GM13977 (cell line): ENCODE data around the gene TDP1.
A peak's percentile ranks its signal among the peaks of the same experiment; 100 is the strongest.

Experiments used
- DNase-seq: peaks from one replicate; pipeline ENCODE4 v3.0.0; 2012; ENCODE audit warnings: low spot score
- in situ Hi-C: fragments of 300-500 bp; cut with MboI; formaldehyde crosslinking; loops from one replicate; pipeline ENCODE4 v1.12.0; 2022; ENCODE audit warnings: low sequenced_read_pairs, low pct_unique_long_range_greater_than_20kb, mixed read lengths, inconsistent platforms; ENCODE audit not compliant: unreplicated experiment
- TF ChIP-seq, protein P1 (sequence below): IDR thresholded peaks from 2 replicates; pipeline ENCODE4 v1.5.1; 2012; ENCODE audit warnings: mild to moderate bottlenecking, control low read depth; ENCODE audit not compliant: insufficient read depth; ENCODE audit errors: extremely low read depth, missing control alignments

Gene TDP1

DNA sequence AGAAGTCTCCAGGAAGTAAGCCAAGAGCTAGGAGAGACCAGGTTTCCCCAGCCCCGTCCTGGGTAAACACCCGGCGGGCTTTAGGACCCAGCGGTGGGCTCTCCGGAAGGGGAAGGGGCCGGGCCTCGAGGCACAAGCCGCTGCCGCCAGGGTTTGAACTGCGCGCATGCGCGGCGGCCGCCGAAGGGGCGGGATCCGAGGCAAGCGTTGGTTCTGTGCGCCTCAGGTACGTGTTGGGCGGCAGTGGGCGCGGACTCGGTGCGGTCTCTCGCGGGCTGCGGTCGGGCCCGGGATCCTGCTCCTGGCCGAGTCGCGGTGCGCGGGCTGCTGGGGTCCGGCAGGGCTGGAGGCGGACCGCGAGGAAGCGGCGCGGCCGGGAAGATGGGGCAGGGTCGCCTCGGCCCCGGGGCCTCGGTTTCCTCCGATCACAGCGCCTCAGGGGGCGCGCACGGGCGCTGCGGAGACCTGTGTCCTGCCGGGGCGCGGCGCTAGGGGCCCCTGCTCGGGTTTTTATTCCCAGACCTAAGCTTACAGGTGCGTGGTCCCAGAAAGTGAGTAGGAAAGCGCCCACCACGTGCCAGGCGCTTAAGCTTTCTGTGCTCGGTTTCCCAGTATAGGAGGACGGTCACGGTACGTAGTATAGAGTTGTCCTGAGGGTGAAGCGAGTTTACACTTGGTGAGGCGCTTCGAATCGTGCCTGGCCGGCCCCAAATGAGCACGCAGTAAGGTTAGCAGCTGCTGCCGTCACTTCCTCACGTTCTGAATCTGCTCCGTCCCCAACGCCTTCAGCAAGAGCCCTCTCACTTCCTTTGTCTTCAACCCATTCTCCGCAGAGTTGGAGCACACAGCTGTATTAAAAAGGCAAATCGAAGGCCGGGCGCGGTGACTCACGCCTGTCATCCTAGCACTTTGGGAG is at the start of gene TDP1:
Gene TDP1, plus strand, starts transcription at position 183 of the 916 bp plus-strand sequence. CDS start 7,188 bp downstream, outside the sequence.
- TF ChIP-seq, protein P1, sequence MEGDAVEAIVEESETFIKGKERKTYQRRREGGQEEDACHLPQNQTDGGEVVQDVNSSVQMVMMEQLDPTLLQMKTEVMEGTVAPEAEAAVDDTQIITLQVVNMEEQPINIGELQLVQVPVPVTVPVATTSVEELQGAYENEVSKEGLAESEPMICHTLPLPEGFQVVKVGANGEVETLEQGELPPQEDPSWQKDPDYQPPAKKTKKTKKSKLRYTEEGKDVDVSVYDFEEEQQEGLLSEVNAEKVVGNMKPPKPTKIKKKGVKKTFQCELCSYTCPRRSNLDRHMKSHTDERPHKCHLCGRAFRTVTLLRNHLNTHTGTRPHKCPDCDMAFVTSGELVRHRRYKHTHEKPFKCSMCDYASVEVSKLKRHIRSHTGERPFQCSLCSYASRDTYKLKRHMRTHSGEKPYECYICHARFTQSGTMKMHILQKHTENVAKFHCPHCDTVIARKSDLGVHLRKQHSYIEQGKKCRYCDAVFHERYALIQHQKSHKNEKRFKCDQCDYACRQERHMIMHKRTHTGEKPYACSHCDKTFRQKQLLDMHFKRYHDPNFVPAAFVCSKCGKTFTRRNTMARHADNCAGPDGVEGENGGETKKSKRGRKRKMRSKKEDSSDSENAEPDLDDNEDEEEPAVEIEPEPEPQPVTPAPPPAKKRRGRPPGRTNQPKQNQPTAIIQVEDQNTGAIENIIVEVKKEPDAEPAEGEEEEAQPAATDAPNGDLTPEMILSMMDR = no peak
- peak; percentile 96 for DNase-seq
- in situ Hi-C loops = no loop called here

- TF ChIP-seq, protein P1 = no peak
Observed at GRCh38 chr14:89906000-89906399, 49.7 kb upstream of the TDP1 start.

DNA sequence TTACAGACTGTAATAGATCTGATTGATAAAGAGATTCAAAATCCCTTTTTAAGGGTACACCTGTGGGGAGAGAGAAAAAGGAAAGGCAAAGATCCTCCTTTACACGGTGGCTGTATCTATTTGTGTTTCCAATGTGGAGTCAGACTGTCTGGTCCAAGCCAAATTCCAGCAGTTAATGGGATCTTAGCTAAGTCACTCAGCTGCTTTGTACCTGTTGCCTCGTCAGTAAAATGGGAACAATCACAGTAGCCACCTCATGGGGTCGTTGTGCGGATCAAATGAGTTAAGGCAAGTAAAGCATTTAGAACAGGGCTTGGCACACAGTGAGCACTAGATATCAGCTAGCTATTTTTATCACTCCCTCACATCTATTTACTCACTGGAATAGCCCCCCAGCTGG is 48.1 kb upstream of the TDP1 start:
- no peak for DNase-seq
- TF ChIP-seq, protein P1 = no peak
- in situ Hi-C loops = loop anchor here (25.0 kb wide), 2 partner anchors 470 to 720 kb away; no protein-coding TSS in a partner anchor

More at GRCh38 chr14:89906000-89906399, 49.7 kb upstream of the TDP1 start:
- DNase-seq = no peak
- in situ Hi-C loops = loop anchor here (25.0 kb wide), 2 partner anchors 469 to 719 kb away; no protein-coding TSS in a partner anchor

DNA sequence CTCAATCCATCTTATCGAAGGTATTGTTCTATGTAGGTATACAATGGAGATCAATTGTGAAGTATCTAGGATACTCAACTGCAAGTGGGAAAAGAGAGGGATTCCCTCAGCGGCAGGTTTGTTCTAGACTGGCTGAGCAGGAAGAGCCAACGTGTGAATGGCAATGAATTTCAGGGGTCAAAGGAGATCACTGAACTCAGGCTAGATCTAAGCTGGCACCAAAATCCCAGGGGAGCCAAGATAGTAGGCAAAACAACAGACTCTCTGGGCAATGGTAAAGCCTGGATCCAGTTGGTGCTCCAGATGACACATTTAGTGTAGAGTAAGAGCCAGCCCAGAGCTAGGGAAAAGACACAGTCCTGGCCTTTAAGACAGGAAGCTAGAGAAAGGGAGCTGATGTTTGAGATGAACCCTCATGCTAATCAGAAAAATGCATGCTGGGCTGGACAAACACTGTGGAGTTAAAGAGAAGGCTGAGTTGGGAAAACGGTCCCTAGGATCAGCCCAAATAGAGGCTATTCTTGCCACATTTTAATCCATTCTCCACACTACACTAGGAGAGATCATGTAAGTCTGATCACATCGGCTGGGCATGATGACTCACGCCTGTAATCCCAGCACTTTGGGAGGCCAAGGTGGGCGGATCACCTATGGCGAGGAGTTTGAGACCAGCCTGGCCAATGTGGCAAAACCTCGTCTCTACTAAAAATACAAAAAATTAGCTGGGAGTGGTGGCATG is 46.8 kb upstream of the TDP1 start:
- DNase-seq = no peak
- TF ChIP-seq, protein P1 = no peak
- in situ Hi-C loops = loop anchor here (25.0 kb wide), 2 partner anchors 472 to 722 kb away; no protein-coding TSS in a partner anchor

DNA sequence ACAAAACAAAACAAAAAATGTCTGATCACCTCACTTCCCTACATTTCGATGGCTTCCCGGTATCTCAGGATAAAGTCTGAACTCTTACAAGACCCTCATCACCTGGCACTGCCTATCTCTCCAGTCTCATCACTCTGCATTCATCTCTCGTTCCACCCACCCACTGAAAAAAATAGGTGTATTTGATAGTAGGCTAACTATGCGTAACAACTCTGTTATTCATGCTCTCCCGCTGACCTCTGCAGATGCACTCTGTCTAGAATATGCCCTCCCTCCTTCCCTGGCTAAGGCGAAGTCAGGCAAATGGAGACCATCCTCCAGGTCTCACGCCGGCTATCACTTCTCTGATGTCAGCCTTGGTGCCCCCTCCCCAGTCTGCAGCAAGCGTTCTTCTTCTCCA is 46.1 kb upstream of the TDP1 start:
- in situ Hi-C loops = loop anchor here (25.0 kb wide), 2 partner anchors 472 to 722 kb away; no protein-coding TSS in a partner anchor
- DNase-seq = no peak
- TF ChIP-seq, protein P1 = no peak

DNA sequence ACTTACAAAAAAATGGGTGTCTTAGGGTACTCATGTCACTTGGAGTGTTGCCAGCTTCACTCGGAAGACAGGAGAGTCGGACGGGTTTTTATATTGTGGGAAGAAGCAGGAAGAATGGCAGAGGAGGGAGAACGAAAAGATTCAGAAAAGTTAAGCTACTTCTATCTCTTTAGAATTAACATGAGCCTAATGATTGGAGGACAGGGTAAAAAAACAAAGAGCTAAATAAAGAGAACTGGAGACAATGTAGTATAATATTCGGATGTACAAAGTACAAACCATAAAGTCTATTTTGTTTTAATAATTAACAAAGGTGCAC is 45.1 kb upstream of the TDP1 start:
- in situ Hi-C loops = loop anchor here (25.0 kb wide), 2 partner anchors 473 to 723 kb away; no protein-coding TSS in a partner anchor

More for the DNA sequence above, 45.1 kb upstream of the TDP1 start:
- DNase-seq = no peak
- TF ChIP-seq, protein P1 = no peak
